Measurements from ENCODE around the gene TMC6. TPM values are rescaled to one million over a fixed set of nuclear protein-coding genes. Genes with fewer than 3 reads are reported as not detected.

TMC6 gene
- total and polyA plus RNA-seq, 4 donors: 7.7 to 61.9 (median 13.3) TPM

DNA sequence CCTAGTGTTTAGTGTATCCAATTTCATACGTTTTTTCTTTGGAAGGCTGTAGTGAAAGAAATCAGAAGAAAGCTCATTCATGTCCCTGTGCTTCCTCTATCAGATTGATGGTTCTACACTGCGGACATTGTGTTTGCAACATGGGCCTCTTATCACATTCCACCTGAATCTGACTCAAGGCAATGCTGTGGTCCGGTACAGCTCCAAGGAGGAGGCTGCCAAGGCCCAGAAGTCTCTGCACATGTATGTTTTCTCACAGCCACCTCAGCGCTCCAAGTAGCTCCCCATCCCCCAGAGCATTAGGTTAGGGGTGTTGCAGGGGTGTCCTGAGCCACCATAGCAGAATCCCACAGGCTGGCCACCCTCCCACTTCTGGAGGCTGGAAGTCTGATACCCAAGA is 25.2 kb downstream of the TMC6 start:
- peaks cover 3 to 42% (median 18%) of the 10 kb centered on the region in 4 donors for H3K36me3 ChIP-seq (ENCODE audit: control insufficient read depth in 4 of 4, insufficient read depth in 3 of 4, low read depth in 1 of 4, low read length in 3 of 4)
- no peak overlapping the region for H3K9ac ChIP-seq (ENCODE audit: low read depth in 1 of 2, low read length in 2 of 2)
- no peaks in the 10 kb centered on the region for H3K4me1 ChIP-seq (ENCODE audit: control insufficient read depth in 4 of 4, insufficient read depth in 4 of 4, low read length in 3 of 4)
- H3K4me3 ChIP-seq (ENCODE audit: low read depth in 1 of 3, low read length in 3 of 3): no peak overlapping the region
- no peaks in the 10 kb centered on the region for H3K9me3 ChIP-seq (ENCODE audit: control insufficient read depth in 4 of 4, low read length in 3 of 4)
- DNase-seq (ENCODE audit: low spot score): no peak
- no peak overlapping the region for H3K27ac ChIP-seq (ENCODE audit: low read depth in 1 of 2, low read length in 2 of 2)
- TF ChIP-seq HNF4A (conservative IDR thresholded peaks at IDR 0.05) (no peak), CTCF (IDR thresholded peaks at IDR 0.05; ENCODE audit: low read depth, low read length, missing input control) (no peak), RXRA (IDR thresholded peaks at IDR 0.05) (no peak), FOXA1 (IDR thresholded peaks at IDR 0.05) (no peak), JUND (IDR thresholded peaks at IDR 0.05) (no peak), ATF3 (IDR thresholded peaks at IDR 0.05) (no peak), ZBTB33 (IDR thresholded peaks at IDR 0.05) (no peak), NR2F2 (IDR thresholded peaks at IDR 0.05) (no peak), SP1 (IDR thresholded peaks at IDR 0.05) (no peak), EGR1 (IDR thresholded peaks at IDR 0.05; ENCODE audit: low read depth in 2 of 2) (no peak), RAD21 (IDR thresholded peaks at IDR 0.05) (no peak), YY1 (IDR thresholded peaks at IDR 0.05) (no peak), GABPA (IDR thresholded peaks at IDR 0.05 in 1 of 2, conservative IDR thresholded peaks at IDR 0.05 in 1 of 2) (no peak), MAX (IDR thresholded peaks at IDR 0.05) (no peak), TAF1 (conservative IDR thresholded peaks at IDR 0.05) (no peak), HNF4G (IDR thresholded peaks at IDR 0.05) (no peak), FOXA2 (IDR thresholded peaks at IDR 0.05) (no peak)
- TF ChIP-seq, protein P1, sequence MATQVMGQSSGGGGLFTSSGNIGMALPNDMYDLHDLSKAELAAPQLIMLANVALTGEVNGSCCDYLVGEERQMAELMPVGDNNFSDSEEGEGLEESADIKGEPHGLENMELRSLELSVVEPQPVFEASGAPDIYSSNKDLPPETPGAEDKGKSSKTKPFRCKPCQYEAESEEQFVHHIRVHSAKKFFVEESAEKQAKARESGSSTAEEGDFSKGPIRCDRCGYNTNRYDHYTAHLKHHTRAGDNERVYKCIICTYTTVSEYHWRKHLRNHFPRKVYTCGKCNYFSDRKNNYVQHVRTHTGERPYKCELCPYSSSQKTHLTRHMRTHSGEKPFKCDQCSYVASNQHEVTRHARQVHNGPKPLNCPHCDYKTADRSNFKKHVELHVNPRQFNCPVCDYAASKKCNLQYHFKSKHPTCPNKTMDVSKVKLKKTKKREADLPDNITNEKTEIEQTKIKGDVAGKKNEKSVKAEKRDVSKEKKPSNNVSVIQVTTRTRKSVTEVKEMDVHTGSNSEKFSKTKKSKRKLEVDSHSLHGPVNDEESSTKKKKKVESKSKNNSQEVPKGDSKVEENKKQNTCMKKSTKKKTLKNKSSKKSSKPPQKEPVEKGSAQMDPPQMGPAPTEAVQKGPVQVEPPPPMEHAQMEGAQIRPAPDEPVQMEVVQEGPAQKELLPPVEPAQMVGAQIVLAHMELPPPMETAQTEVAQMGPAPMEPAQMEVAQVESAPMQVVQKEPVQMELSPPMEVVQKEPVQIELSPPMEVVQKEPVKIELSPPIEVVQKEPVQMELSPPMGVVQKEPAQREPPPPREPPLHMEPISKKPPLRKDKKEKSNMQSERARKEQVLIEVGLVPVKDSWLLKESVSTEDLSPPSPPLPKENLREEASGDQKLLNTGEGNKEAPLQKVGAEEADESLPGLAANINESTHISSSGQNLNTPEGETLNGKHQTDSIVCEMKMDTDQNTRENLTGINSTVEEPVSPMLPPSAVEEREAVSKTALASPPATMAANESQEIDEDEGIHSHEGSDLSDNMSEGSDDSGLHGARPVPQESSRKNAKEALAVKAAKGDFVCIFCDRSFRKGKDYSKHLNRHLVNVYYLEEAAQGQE (IDR thresholded peaks at IDR 0.05): no peak
- 87% methylated on average over 4 of the region's 4 CpGs for WGBS
- H3K27me3 ChIP-seq (ENCODE audit: control insufficient read depth in 4 of 4, insufficient read depth in 4 of 4, low read length in 3 of 4): no peaks in the 10 kb centered on the region
